Esophagus muscularis mucosa (tissue), 4 donors: ENCODE measurements around the gene GNA12.

Experiments
- CTCF ChIP-seq, 3 experiments: fragments of 200-600 bp in 2 of 3; fragments of 450-650 bp in 1 of 3; sonication (generic) in 2 of 3; IDR thresholded peaks; one replicate each; pipeline ENCODE4 v1.5.1; 2017 to 2019; ENCODE audit warnings: antibody characterized with exemption in 3 of 3, mild to moderate bottlenecking in 2 of 3, moderate library complexity in 1 of 3
- EP300 ChIP-seq: sonication (generic); formaldehyde crosslinking; IDR thresholded peaks from one replicate; pipeline ENCODE4 v1.6.1; 2017; ENCODE audit warnings: antibody characterized with exemption
- POLR2A ChIP-seq: fragments of 450-650 bp; IDR thresholded peaks from one replicate; pipeline ENCODE4 v1.6.1; 2017; ENCODE audit warnings: antibody characterized with exemption, moderate library complexity, mild to moderate bottlenecking, low read depth

GRCh38 chr7:2866601-2867000 is 22.5 kb upstream of the GNA12 start:
- TF ChIP-seq CTCF (IDR thresholded peaks at IDR 0.05) (no peak), EP300 (no peak), POLR2A (no peak)
